Astrocyte of the spinal cord (primary cell): ENCODE measurements around the gene ZRANB3.
A peak's percentile ranks its signal among the peaks of the same experiment; 100 is the strongest.

Experiments used
- DNase-seq: peaks from one replicate; pipeline ENCODE4 v3.0.0; 2011; ENCODE audit warnings: low read depth, low spot score
- H3K4me3 ChIP-seq: 2 replicates; pipeline ENCODE4 v1.5.1; 2011; ENCODE audit warnings: low read depth, mild to moderate bottlenecking, low read length, moderate library complexity
- CTCF ChIP-seq: IDR thresholded peaks from 2 replicates; pipeline ENCODE4 v1.5.1; 2012; ENCODE audit warnings: low read depth, mild to moderate bottlenecking, low read length, inconsistent platforms
- in situ Hi-C: cut with HindIII; loops from 2 replicates; pipeline ENCODE4 v1.10.0; 2017; ENCODE audit warnings: low sequenced_read_pairs

ZRANB3 gene

GRCh38 chr2:135246711-135247270 lies 284.2 kb downstream of the ZRANB3 start:
- in situ Hi-C loops = no loop called here
- DNase-seq = no peak
- no peak overlapping the region for H3K4me3 ChIP-seq
- TF ChIP-seq CTCF = no peak

GRCh38 chr2:135245071-135245470 lies 285.9 kb downstream of the ZRANB3 start:
- TF ChIP-seq CTCF = no peak
- in situ Hi-C loops = no loop called here
- no peak overlapping the region for H3K4me3 ChIP-seq
- DNase-seq = peak; percentile 45

- no peak overlapping the region for H3K4me3 ChIP-seq
- no peak for DNase-seq
- in situ Hi-C loops = no loop called here
- no peak for TF ChIP-seq CTCF
Observed at GRCh38 chr2:135238651-135239050, 292.4 kb downstream of the ZRANB3 start.

- in situ Hi-C loops = no loop called here
- DNase-seq = no peak
- no peak overlapping the region for H3K4me3 ChIP-seq
- TF ChIP-seq CTCF = no peak
Observed at GRCh38 chr2:135230150-135230549, 300.9 kb downstream of the ZRANB3 start.

GRCh38 chr2:135227386-135227785 lies 303.6 kb downstream of the ZRANB3 start:
- in situ Hi-C loops = no loop called here
- DNase-seq = peak; percentile 17
- H3K4me3 ChIP-seq = no peak overlapping the region
- TF ChIP-seq CTCF = no peak

- TF ChIP-seq CTCF = no peak
- peak; percentile 12 for DNase-seq
- no peak overlapping the region for H3K4me3 ChIP-seq
- in situ Hi-C loops = no loop called here
Observed at GRCh38 chr2:135226961-135227360, 304.1 kb downstream of the ZRANB3 start.

GRCh38 chr2:135225781-135226180 lies 305.2 kb downstream of the ZRANB3 start:
- in situ Hi-C loops = no loop called here
- DNase-seq = no peak
- no peak overlapping the region for H3K4me3 ChIP-seq
- no peak for TF ChIP-seq CTCF
